NCI-H1092 treated with DMSO at 0.1 percent for 48 hours (cell line): Measurements from ENCODE around the gene CCDC3.
"Not testable (repeated sequence)": the region's sequence is repeated elsewhere in the genome, so short reads cannot be mapped to it uniquely, and the experiment has no call there.

ENCODE experiments used
- DNase-seq: peaks from one replicate; lab custom pipeline; 2025; lab: John Stamatoyannopoulos, UW

CCDC3 gene

DNA sequence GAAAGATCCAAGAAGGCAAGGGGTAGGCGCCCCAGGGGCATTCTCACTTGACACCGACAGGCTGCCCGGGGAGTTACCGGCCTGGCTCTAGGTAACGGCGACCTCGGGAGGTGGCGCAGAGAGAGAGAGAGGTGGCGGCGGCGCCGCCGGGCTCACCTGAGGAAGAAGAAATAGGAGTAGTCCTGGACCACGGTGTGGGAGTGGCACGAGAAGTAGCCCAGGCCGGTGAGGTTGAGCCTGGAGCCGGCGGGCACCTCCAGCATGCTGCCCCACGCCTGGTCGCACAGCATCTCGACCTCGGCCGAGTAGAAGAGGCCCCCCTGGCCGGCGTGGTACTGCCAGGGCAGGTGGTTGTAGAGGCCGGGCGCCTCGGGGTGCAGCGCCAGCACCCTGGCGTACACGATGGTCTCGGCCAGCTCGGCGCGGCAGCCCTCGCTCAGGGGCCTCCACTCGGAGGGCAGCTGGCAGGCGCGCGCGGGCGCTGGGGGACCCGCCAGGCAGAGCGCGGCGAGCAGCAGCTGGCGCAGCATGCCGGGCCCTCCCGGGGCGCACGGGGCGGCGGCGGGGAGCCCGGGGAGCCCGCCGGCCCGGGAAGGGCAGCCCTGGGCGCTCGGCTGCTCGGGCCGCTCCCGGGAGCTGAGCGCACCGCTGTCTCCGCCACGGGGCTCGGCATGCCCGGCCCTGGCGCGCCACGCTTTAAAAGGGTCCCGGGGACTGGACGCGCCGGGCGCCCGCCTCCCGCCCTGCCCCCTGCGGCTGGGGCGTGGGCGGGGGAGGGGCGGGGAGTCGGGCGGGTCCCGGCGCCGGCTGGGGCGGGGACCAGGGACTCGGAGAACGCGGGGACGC lies at the start of gene CCDC3:
TSS of gene CCDC3 (minus strand) at position 673 of the 846 bp plus-strand sequence. CDS start at position 530, 143 bp downstream.
- DNase-seq: peak; percentile 8

DNA sequence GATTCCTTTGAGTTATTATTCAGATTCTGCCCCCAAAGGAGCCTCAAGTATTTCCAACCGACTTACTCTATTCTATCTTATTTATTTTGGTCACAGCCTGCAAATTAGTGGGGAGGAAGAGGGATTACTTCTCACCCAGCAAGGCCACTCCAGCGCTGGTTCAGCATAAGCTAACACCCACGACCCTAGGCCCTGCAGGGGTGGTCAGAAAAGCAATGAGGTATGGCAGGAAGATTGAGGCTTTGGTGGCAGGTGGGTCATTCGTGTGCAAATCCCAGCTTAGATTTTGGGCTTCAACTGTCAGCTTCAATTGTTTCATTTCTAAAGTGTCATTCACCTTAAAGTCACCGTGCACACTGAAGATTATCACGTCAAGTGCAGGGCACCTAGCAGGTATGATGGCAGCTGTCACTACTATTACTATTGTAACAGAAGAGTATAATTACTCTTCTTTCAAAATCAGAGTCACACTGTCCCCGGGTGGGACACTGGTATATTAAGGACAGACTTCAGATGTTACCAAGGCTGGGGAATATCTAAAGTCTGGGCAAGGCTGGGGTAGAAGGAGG lies 49.7 kb upstream of the CCDC3 start:
- DNase-seq: no peak

DNA sequence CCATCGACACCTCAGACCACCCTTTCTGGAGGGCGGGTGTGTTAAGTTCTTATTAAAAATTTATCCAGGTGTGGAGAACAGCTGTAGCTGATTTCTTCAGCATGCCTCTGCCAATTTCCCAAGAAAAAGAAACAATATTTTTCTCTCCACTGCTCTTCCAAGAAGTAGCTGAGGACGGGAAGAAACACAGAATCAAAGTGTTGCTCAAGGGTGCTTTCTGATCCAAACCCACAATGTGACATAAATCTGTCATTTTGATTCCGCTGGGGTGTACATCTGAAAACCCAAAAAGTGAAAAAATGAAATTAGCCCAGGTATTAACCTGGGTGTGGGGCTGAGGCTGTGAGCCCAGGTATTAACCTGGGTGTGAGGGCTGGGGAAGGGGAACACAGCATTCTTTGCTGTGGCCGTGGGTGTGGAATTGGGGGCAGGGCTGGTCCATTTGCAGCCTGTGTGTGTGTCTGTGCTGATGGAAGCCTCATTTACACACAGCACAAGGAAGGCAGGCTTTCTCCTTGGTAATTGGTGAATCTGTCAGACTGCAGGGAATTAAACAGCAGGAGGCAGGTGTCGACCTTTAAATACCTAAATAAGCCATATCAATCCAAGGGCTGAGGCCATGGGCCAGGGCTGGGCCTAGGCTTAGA lies 48.4 kb upstream of the CCDC3 start:
- no peak for DNase-seq

DNA sequence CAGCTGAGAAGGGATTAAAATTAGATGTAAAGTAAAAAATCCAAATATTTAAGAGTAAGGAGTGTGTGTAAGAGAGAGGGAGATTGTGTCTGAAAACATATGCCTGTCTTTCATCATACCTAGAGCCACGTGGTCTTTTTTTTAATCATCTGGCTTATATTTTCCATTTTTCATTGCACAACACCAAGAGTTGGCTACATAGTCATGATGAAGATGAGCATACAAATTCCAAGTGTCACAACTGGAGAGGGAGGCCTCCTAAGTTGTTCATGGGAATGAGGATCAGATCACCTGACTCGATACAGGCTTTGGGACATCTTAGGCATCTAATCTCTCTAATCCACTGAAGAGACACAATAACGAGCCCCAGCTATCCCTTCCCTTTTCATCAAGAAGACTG lies 47.2 kb upstream of the CCDC3 start:
- DNase-seq: no peak

DNA sequence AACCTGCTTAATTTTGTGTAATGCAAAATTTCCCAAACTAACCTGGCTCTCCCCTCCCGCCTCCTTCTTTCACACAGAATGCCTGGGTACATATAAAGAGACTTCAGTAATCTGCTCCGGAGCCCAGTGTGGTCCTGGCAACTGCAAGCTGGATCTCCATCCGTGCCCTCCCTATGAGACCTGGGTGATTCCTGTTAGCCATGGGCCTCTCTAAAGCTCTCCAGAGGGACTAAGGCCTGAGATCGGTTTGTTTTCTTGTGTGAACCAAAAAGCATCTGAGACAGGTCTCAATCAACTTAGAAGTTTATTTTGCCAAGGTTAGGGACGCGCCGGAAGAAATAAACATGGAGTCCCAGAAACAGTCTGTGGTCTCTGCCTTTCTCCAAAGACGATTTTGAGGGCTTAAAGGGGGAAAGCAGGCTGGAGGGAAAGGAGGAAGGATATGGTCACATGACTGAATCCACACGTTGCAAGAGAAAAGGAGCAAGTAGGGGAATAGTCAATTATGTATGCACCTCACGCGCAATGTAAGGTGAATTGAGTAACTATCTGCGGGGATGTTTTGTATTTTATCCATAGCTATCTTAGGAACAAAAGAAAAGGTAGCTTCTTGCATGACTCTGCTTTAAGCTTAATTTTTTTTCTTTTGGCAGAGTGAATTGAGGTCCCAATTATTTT lies 46.2 kb upstream of the CCDC3 start:
- DNase-seq: no peak

DNA sequence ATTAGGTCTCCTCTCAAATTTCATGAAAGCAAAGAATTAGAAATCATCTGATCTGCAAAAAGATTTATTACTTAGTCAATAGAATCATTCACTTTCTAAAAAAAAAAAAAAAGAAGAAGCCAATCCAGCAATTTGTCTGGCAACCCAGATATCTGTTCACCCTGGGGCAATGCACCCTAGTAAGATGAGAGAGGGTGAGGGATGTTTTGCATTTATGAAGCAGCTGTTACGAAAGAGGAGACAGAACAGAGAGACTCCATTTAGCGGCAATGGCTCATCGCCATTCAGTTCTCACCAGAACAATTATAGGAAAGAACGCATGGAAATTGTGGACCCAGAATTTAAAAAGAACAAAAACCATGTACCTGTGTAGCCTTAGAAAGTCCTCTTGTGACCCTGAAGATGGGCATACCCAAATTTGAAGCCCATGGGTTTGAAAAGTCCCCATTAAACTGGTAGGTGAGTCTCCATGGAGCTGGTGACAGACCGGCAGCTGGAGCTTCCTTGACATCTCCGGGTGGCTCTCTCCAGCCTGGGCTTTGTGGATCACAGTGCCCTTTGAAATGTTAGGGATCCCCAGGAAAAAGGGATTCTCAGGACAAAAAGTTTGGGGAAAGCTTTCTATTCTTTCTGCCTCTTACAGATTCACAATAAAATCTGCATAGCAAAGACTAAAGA lies 45.5 kb upstream of the CCDC3 start:
- DNase-seq: no peak

DNA sequence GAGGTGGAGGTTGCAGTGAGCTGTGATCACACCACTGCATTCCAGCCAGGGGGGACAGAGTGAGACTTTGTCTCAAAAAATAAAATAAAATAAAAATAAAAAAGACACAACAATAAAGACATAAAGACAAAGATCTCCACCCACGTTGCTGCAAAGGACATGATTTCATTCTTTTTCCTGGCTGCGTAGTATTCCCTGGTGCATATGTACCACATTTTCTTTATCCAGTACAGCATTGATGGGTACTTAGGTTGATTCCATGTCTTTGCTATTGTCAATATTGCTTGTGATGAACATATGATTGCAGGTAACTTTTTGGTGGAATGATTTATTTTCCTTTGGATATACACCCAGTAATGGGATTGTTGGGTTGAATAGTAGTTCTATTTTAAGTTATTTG lies 42.0 kb upstream of the CCDC3 start:
- DNase-seq: no peak

DNA sequence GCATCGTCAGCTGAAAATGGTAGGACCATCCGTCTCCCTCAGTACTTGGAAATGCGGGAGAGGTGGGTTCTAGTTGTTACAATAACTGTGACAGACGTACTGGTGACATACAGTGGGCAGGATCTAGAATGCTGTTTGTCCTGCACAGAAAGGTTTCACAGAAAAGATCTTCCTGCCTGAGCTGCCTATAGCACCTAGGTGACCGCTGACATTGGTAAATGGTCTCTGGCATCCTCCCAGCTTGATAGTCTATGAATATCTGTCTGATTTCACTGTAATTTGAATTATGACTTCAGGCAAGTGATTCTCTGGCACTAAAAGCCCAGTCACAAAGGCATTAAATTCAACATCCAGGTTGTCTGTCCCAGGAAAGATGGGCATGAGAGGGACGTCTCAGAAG lies 38.2 kb upstream of the CCDC3 start:
- DNase-seq: no peak

DNA sequence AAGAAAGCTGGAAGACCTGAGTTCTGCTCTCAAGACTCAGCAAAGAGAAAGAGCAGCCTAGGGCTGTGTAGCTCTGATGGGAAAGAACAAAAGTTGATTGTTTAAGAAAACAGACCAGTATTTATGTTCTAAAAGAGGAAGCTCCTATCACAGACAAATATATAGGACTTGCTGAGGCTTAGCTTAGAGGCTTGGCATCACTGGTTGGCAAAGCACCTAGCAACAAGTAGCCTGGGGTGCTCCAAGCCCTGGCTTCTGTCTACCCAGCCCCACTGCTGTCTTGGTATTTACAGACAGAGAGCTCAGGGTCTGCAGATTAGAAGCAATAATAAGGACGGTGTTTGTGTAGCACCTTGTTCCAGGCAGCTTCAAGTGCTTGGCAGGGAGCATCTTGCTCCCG lies 36.9 kb upstream of the CCDC3 start:
- no peak for DNase-seq

DNA sequence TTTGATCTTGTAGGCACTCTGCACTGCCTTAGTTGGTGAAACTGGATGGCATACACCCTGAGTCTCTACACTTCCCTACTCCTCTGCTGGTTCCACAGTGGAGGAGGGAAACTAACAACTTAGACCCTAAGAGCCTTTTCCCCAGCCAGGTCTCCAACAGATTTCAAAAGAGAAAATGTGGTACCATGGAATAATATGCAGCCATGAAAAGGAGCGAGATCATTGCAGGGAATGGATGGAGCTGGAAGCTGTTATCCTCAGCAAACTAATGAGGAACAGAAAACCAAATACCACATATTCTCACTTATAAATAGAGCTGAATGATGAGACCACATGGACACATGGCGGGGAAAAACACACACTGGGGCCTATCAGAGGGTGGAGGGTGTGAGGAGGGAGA lies 36.3 kb upstream of the CCDC3 start:
- no peak for DNase-seq

DNA sequence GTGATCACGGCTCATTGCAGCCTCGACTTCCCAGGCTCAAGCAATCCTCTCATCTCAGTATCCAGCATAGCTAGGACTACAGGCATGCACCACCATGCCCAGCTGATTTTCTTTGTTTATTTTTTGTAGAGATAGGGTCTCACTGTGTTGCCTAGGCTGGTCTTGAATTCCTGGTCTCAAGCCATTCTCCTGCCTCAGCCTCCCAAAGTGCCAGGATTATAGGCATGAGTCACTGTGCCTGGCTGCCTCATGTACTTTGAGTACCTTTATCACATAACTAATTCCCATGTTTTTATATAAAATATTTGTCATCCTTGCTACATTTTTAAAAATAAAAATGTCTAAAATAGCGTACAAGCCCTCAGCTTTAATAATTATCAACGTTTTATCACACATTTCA lies 35.3 kb upstream of the CCDC3 start:
- DNase-seq: no peak

DNA sequence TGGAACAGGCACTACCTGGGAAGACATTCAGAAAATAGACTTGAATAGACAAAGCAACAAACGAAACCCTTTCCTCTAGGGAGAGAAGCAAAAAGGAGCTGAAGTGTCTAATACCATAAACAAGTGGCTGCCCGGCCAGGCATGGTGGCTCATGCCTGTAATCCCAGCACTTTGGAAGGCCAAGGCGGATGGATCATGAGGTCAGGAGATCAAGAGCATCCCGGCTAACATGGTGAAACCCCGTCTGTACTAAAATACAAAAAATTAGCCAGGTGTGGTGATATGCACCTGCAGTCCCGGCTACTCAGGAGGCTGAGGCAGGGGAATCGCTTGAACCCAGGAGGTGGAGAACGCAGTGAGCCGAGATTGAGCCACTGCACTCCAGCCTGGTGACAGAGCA lies 34.2 kb upstream of the CCDC3 start:
- DNase-seq: not testable (repeated sequence)

DNA sequence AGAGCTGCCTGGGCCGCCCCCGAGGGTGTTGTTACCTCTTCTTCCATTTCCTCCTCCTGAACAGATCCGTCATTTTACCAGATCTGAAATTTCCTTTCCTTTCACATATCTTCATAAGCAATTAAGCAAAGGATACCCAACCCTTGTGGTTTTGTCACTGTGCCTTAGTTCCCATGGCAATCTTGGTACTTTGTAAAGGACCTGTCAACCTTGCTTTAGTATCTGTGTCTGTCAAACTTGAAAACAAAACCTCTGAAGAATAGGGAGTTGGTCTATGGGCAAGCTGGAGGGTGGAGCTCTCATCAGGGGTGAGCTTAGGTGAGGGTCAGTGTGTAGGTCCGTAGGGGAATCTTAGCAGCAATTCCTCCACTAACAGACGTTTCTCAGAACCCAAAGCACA lies 25.4 kb upstream of the CCDC3 start:
- DNase-seq: no peak

DNA sequence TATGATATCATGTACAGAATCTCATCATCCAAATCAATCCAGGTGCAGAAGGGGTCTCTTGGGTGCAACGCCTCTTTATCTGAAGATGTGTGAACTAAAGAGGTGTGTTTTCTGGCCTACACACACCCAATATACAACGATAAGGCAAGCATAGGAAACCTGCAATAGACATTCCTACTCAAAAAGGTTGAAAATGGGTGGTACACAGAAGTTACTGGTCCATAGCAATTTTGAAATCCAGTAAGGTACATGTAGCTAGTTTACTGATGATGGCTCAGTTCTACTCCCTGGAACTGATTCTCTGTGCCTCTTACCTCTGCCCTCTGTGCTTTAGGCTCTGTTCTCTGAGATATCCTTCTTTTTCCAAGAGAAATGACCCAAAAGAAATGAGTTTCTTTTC lies 22.2 kb upstream of the CCDC3 start:
- no peak for DNase-seq

DNA sequence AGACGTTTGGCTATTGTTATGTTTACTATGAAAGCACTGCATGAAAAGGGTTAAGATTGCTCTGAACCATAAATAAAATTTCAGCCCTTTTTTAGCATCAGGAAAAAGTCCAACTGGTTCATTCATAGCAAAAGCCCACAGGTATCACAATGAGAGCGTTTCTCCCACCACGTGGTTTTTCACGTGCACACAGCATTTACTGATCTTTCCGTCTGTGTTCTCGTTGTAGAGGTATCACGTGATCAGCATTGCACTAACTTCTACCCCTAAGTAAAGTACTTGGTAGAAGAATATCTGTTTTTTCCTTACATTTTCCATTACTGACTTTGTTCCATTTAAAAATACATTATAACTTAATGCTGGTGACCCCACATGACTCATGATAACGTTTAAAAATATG lies 17.8 kb upstream of the CCDC3 start:
- DNase-seq: no peak

DNA sequence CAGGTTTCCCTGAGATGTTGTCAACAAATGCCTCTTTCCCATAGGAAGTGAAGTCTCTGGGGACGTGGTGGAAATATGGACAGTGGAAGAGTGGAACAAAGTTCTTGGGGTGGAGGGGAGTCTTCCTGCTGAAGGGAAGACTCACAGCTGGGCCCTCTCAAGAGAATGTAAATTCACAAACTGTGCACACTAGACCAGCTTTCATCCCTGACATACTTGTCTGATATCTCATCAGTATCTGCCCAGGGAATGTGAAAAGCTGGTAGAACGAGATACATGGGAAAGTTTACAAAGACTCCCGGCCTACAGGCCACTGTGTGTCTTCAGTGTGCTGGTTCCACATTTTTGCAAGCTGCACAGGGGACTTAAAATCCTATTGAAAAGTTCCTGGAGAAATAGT lies 16.7 kb upstream of the CCDC3 start:
- no peak for DNase-seq

DNA sequence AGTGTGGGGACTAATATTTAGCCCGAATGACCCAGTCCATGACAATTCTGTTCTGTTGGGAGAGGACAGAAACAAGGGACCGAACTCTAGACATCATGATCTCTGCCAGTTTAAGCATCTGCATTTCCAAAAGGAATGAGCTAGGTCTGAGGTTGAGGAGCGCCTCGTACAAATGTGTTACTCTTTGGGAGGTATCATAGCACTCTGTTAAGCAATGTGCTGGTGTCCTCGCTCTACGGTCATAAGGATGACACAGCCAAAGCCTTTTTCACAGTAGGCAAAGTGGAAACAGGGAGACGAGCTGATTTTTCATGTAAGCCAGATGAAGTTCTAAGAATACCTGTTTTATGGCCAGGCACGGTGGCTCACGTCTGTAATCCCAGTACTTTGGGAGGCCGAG lies 15.4 kb upstream of the CCDC3 start:
- no peak for DNase-seq

DNA sequence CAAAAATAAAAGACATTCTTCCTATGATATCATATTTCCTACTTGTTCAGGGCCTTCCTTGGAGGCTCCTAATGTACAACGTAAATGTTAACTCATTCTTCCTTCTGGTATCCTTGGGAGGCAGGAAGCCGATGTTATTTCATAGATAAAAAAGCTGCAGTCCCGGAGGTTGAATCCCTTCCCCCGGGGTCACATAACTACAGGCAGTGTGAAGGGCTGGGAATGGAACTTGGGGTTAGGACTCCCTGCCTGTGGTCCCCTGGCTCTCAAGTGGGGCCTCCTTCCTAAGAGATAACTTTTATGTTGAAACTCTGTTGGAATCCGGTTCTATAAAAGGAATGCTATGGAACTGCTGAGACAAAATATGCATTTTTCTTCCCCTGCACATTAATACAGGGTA lies 14.9 kb upstream of the CCDC3 start:
- no peak for DNase-seq

DNA sequence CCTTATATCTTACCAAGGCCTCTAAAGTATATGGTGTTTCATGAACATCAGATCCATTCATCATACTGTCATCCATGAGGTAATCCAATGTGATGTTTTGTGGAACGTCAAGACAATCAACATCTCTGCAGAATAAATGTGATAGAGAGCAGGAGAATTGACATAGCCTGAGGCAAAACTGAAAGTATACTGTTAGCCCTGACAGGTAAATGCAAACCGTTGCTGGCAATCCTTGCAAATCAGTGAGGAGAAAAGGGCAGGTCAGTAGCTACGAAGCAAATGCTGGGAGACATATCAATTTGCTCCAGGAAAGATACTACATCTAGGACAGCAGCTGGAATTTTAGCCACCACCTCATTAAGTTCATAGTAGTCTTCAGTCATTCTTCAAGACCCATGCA lies 4.5 kb upstream of the CCDC3 start:
- no peak for DNase-seq

DNA sequence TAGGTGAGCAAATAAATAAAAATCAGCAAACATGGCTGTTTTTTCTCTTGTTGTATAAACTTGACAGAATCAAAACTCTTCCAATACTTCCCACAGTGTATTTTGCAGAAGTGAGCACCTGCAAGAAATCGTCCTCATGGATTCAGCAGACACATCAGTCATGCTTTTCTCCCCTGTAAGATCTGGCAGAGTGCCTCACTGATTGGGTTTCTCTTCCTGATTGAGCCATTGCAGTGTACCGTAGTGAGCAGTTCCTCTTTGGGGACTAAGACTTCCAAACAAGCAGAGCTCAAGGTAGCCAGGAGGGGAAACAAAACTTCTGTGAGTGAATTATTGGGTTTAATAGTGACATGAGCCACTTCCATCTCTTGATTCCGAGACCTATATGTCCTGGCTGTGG lies 2.2 kb upstream of the CCDC3 start:
- DNase-seq: no peak

DNA sequence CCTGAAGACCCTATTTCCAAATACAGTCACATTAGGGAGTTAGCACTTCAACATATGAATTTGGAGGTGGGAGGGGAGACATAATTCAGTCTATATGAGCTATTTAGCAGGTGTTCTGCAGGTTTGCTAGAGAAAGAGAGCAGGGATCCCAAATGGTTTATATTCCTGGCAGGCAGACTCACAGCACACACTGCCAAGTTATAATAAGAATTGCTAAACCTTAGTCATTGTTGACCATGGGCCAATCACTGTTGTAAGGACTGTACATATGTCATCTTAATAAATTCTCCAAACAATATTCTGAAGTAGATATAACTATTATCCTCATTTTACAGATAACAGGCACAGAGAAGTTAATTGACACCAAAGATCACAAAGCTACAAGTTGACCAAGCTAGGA lies 1.5 kb upstream of the CCDC3 start:
- no peak for DNase-seq

DNA sequence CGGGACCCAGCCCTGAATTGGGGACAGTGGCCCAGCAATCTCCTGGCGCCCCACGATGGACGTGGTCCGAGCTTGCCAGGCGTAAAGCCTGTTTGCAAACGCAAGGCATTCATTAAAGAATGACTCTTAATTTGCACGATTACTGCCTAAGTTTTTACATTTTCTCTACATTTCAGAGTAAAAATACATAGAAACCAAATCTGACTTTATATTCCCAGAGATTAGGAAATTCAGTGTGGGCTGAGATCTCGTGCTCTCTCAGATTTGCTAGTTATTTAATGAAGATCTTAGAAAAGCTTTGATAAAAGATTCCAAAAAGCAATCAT lies 337 bp upstream of the CCDC3 start:
- no peak for DNase-seq
